Islet precursor cell (in vitro differentiated cells): ENCODE data around the gene ORC2.
"Not testable (repeated sequence)": the region's sequence is repeated elsewhere in the genome, so short reads cannot be mapped to it uniquely, and the experiment has no call there.

ENCODE experiments used
- DNase-seq: peaks from one replicate; pipeline ENCODE4 v3.0.0-alpha.2; 2018

ORC2 gene

GRCh38 chr2:200930947-200931626 is 32.4 kb downstream of the ORC2 start:
- no peak for DNase-seq

GRCh38 chr2:200929334-200930249 is 33.9 kb downstream of the ORC2 start:
- DNase-seq = no peak

GRCh38 chr2:200922439-200922838 is 41.0 kb downstream of the ORC2 start:
- no peak for DNase-seq

GRCh38 chr2:200913654-200914053 is 49.8 kb downstream of the ORC2 start:
- no peak for DNase-seq

- DNase-seq = no peak
Observed at GRCh38 chr2:200909958-200910357, 53.5 kb downstream of the ORC2 start.

GRCh38 chr2:200905618-200906296 is 57.7 kb downstream of the ORC2 start:
- peak; percentile 77 for DNase-seq

GRCh38 chr2:200901459-200902072 is 61.9 kb downstream of the ORC2 start:
- peak; percentile 89 for DNase-seq

- no peak for DNase-seq
Observed at GRCh38 chr2:200899482-200899881, 64.0 kb downstream of the ORC2 start.

- DNase-seq = peak; percentile 99
Observed at GRCh38 chr2:200888704-200889625, 74.5 kb downstream of the ORC2 start, which contains the start of the genes NIF3L1 and PPIL3. TSS of gene NIF3L1 (plus strand) at chr2:200889371. CDS start at chr2:200891944, 2,573 bp downstream. TSS of gene PPIL3 (minus strand) at chr2:200889077. CDS start at chr2:200887615, 1,462 bp downstream.

GRCh38 chr2:200881715-200882249 is 81.7 kb downstream of the ORC2 start:
- DNase-seq = not testable (repeated sequence)

- no peak for DNase-seq
Observed at GRCh38 chr2:200878289-200878880, 85.1 kb downstream of the ORC2 start.

- DNase-seq = no peak
Observed at GRCh38 chr2:200877443-200877842, 86.0 kb downstream of the ORC2 start.

- no peak for DNase-seq
Observed at GRCh38 chr2:200873560-200873959, 89.9 kb downstream of the ORC2 start.

- no peak for DNase-seq
Observed at GRCh38 chr2:200871151-200871550, 92.3 kb downstream of the ORC2 start.

GRCh38 chr2:200869014-200869413 is 94.4 kb downstream of the ORC2 start:
- no peak for DNase-seq

GRCh38 chr2:200864176-200865034 is 99.1 kb downstream of the ORC2 start, which contains the start of gene CLK1:
TSS of gene CLK1 (minus strand) at chr2:200864658. CDS start at chr2:200861862, 2,796 bp downstream.
- DNase-seq = peak; percentile 96

- no peak for DNase-seq
Observed at GRCh38 chr2:200863782-200864175, 99.7 kb downstream of the ORC2 start.

- DNase-seq = no peak
Observed at GRCh38 chr2:200862532-200863000, 100.9 kb downstream of the ORC2 start.

GRCh38 chr2:200861617-200862155 is 101.8 kb downstream of the ORC2 start:
- no peak for DNase-seq
